B cell (primary cell): Measurements from ENCODE around the gene FAM120A. TPM values are rescaled to one million over a fixed set of nuclear protein-coding genes. Genes with fewer than 3 reads are reported as not detected.

Source experiments
- ATAC-seq: fragments of 200-7000 bp; cut with Tn5 transposase; one replicate; pipeline ENCODE4 v1.10.0; 2021; ENCODE audit warnings: low read depth, mild to moderate bottlenecking, moderate number of reproducible peaks, moderate library complexity
- CTCF ChIA-PET: fragments of 350-600 bp; sonication (Branson Sonifier 250); formaldehyde crosslinking; loops from one replicate; lab custom pipeline; 2021; ENCODE audit warnings: antibody characterized with exemption, inconsistent platforms; lab: Charles Lee
- POLR2A ChIA-PET: fragments of 350-600 bp; sonication (Branson Sonifier 250); formaldehyde crosslinking; loops from one replicate; lab custom pipeline; 2021; ENCODE audit warnings: antibody characterized with exemption; lab: Charles Lee
- DNase-seq: peaks from one replicate; pipeline ENCODE4 v3.0.0; 2013
- H2AFZ ChIP-seq: 2 replicates; pipeline ENCODE4 v1.6.1; 2012; ENCODE audit warnings: mild to moderate bottlenecking, low read depth, low read length; ENCODE audit not compliant: insufficient read depth, poor library complexity, severe bottlenecking
- H3K27ac ChIP-seq, 2 donors: 1 replicate in 1 of 2; 2 replicates in 1 of 2; pipeline ENCODE4 v1.5.1; 2012 to 2013; ENCODE audit warnings: low read length in 2 of 2, mild to moderate bottlenecking in 2 of 2, moderate library complexity in 1 of 2
- H3K27me3 ChIP-seq, 4 experiments: fragments of 200-600 bp in 1 of 4; sonication (generic) in 1 of 4; replicated peaks in 1 of 4; 1 replicate in 2 of 4; 2 replicates in 2 of 4; pipeline versions ENCODE4 v1.6.1 to v1.7.0; 2013 to 2016; ENCODE audit warnings: low read length in 3 of 4, mild to moderate bottlenecking in 2 of 4, mixed read lengths in 1 of 4, moderate library complexity in 1 of 4; ENCODE audit not compliant: insufficient read depth in 4 of 4, control insufficient read depth in 3 of 4; ENCODE audit errors: control extremely low read depth in 1 of 4
- H3K36me3 ChIP-seq, 2 experiments: replicated peaks in 1 of 2; 1 replicate in 1 of 2; 2 replicates in 1 of 2; pipeline versions ENCODE4 v1.6.1 to v1.7.1; 2013; ENCODE audit warnings: low read length in 1 of 2; ENCODE audit not compliant: insufficient read depth in 2 of 2, control insufficient read depth in 1 of 2; ENCODE audit errors: control extremely low read depth in 1 of 2, extremely low read depth in 1 of 2
- H3K4me1 ChIP-seq, 2 donors: fragments of 200-600 bp in 1 of 2; sonication (generic) in 1 of 2; 1 replicate in 1 of 2; 2 replicates in 1 of 2; pipeline versions ENCODE4 v1.5.1 to v1.6.1; 2013 to 2017; ENCODE audit warnings: low read length in 2 of 2; ENCODE audit not compliant: control insufficient read depth in 2 of 2, insufficient read depth in 2 of 2
- H3K4me2 ChIP-seq: replicated peaks from 2 replicates; pipeline ENCODE3; 2012; ENCODE audit warnings: mild to moderate bottlenecking, low read depth, low read length; ENCODE audit not compliant: poor library complexity, severe bottlenecking
- H3K4me3 ChIP-seq, 5 experiments: fragments of 200-600 bp in 1 of 5; sonication (generic) in 1 of 5; 1 replicate in 3 of 5; 2 replicates in 2 of 5; pipeline versions ENCODE4 v1.5.1 to v1.7.0; 2011 to 2016; ENCODE audit warnings: low read length in 4 of 5, mild to moderate bottlenecking in 4 of 5, low read depth in 2 of 5, control low read depth in 1 of 5, moderate library complexity in 1 of 5; ENCODE audit not compliant: insufficient read depth in 1 of 5; ENCODE audit errors: control extremely low read depth in 1 of 5, extremely low read depth in 1 of 5
- H3K79me2 ChIP-seq: fragments of 200-600 bp; sonication (generic); one replicate; pipeline ENCODE4 v1.6.0; 2016; ENCODE audit warnings: low read length; ENCODE audit not compliant: control insufficient read depth, insufficient read depth
- H3K9ac ChIP-seq: fragments of 200-600 bp; sonication (generic); 2 replicates; pipeline ENCODE4 v1.6.1; 2017; ENCODE audit warnings: mild to moderate bottlenecking, low read length, moderate library complexity
- H3K9me3 ChIP-seq, 3 donors: one replicate each; pipeline versions ENCODE4 v1.6.1 to v1.7.1; 2013; ENCODE audit warnings: low read length in 2 of 3; ENCODE audit not compliant: control insufficient read depth in 2 of 3, insufficient read depth in 1 of 3; ENCODE audit errors: control extremely low read depth in 1 of 3
- H4K20me1 ChIP-seq: 2 replicates; pipeline ENCODE4 v1.6.0; 2012; ENCODE audit warnings: mild to moderate bottlenecking, low read length; ENCODE audit not compliant: insufficient read depth, control insufficient read depth, poor library complexity, severe bottlenecking
- H3K27ac Mint-ChIP-seq: one replicate; pipeline ENCODE4 v1.8.0; 2021; ENCODE audit warnings: mixed read lengths
- H3K27me3 Mint-ChIP-seq: one replicate; pipeline ENCODE4 v1.8.0; 2021; ENCODE audit warnings: mixed read lengths
- H3K4me1 Mint-ChIP-seq: one replicate; pipeline ENCODE4 v1.8.0; 2021; ENCODE audit warnings: mixed read lengths
- H3K4me3 Mint-ChIP-seq: one replicate; pipeline ENCODE4 v1.8.0; 2021; ENCODE audit warnings: mixed read lengths
- H3K9me3 Mint-ChIP-seq: one replicate; pipeline ENCODE4 v1.8.0; 2022; ENCODE audit warnings: mixed read lengths; ENCODE audit not compliant: insufficient read depth
- EZH2 ChIP-seq: IDR thresholded peaks from 2 replicates; pipeline ENCODE4 v1.6.1; 2012; ENCODE audit warnings: borderline replicate concordance, low read depth, mild to moderate bottlenecking, moderate library complexity, low read length; ENCODE audit not compliant: insufficient read depth, poor library complexity, severe bottlenecking
- WGBS: methylation state at CpG from one replicate; pipeline ENCODE4 v1.1.5; 2013; ENCODE audit warnings: missing lambda C conversion rate; ENCODE audit not compliant: insufficient coverage; 5-methylcytosine and 5-hydroxymethylcytosine counted together
- intact Hi-C: fragments of 100-400 bp; cut with micrococcal nuclease; formaldehyde crosslinking; loops from one replicate; pipeline ENCODE4 v1.10.0; 2022
- polyA plus RNA-seq: library from polyadenylated mRNA; depleted of rRNA; stranded (reverse); fragments of >200 nt; gene quantifications from 2 replicates; pipeline ENCODE4 v1.2.3, GENCODE V29; 2012
- total RNA-seq, 2 donors: library from RNA; stranded (reverse); fragments of 120-200 nt in 1 of 2; gene quantifications; 1 replicate in 1 of 2; 2 replicates in 1 of 2; pipeline versions ENCODE4 v1.2.3 to v1.2.4, GENCODE V29; 2013 to 2022
- TF ChIP-seq, protein P1 (sequence below): fragments of 200-600 bp; IDR thresholded peaks from one replicate; pipeline ENCODE4 v1.8.0; 2022; ENCODE audit warnings: antibody characterized with exemption, mild to moderate bottlenecking

The FAM120A gene
- total and polyA plus RNA-seq, 2 donors (not counting 1 experiment from before 2014, with no cell fraction given) = 48.4 to 105 TPM

GRCh38 chr9:93592008-93592642, 140.6 kb downstream of the FAM120A start:
- Mint-ChIP-seq H3K9me3 (no peaks in the 10 kb centered on the region), H3K4me1 (peaks cover 44% of the 10 kb centered on the region), H3K4me3 (no peak overlapping the region), H3K27me3 (no peaks in the 10 kb centered on the region), H3K27ac (peak overlapping the region; percentile 46)
- DNase-seq = no peak
- Histone ChIP-seq H3K9me3 (no peaks in the 10 kb centered on the region), H3K9ac (no peak overlapping the region), H3K4me3 (no peak overlapping the region), H3K79me2 (peaks cover 57% of the 10 kb centered on the region), H3K27ac (no peak overlapping the region), H3K27me3 (no peaks in the 10 kb centered on the region), H3K36me3 (no peaks in the 10 kb centered on the region), H4K20me1 (peaks cover 33% of the 10 kb centered on the region), H3K4me1 (peaks cover 0 to 8% of the 10 kb centered on the region in 2 donors), H2AFZ (no peak overlapping the region), H3K4me2 (no peak overlapping the region)
- POLR2A ChIA-PET = no interaction called here
- WGBS = 97% methylated on average over 8 of the region's 8 CpGs
- intact Hi-C loops = no loop called here
- CTCF ChIA-PET = interaction anchor here (1.5 kb wide), 1 partner anchor 26 kb away, joined by 3 read pairs; no protein-coding TSS in a partner anchor
- no peak for TF ChIP-seq EZH2
- no peak for ATAC-seq

DNA sequence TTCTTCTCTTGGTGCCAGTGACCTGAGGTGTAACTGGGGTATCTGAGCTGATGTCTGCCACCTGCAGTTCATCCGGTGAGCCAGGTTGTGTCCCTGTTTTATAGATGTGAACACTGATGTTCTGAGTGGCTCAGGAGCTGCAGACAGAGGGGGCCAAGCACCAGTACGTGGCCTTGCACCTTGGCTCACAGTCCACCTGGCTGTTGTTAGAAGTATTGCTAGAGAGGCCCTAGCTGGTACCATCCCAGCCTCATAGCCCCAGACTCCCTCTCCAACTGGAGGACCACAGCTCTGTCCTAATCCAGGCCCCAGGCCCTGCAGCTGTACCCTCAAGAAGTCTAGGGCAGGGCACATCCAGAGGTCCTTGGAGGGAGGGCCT, 141.1 kb downstream of the FAM120A start:
- DNase-seq = no peak
- no peaks in the 10 kb centered on the region for H3K9me3 ChIP-seq
- peaks cover 28% of the 10 kb centered on the region for H4K20me1 ChIP-seq
- ChIA-PET POLR2A (no interaction called here), CTCF (interaction anchor here (0.6 to 1.5 kb wide), 2 partner anchors 19 to 26 kb away, joined by 3 to 4 read pairs; no protein-coding TSS in a partner anchor)
- Mint-ChIP-seq H3K27ac (no peak overlapping the region), H3K27me3 (no peaks in the 10 kb centered on the region), H3K4me3 (no peak overlapping the region), H3K4me1 (peaks cover 49% of the 10 kb centered on the region), H3K9me3 (no peaks in the 10 kb centered on the region)
- 94% methylated on average over 2 of the region's 2 CpGs for WGBS
- H3K36me3 ChIP-seq = no peaks in the 10 kb centered on the region
- intact Hi-C loops = no loop called here
- no peak overlapping the region for H3K4me3 ChIP-seq
- peaks cover 0 to 13% of the 10 kb centered on the region in 2 donors for H3K4me1 ChIP-seq
- H3K79me2 ChIP-seq = peaks cover 57% of the 10 kb centered on the region
- no peak overlapping the region for H2AFZ ChIP-seq
- H3K9ac ChIP-seq = no peak overlapping the region
- H3K27me3 ChIP-seq = no peaks in the 10 kb centered on the region
- no peak overlapping the region for H3K4me2 ChIP-seq
- ATAC-seq = no peak
- no peak for TF ChIP-seq EZH2
- TF ChIP-seq, protein P1, sequence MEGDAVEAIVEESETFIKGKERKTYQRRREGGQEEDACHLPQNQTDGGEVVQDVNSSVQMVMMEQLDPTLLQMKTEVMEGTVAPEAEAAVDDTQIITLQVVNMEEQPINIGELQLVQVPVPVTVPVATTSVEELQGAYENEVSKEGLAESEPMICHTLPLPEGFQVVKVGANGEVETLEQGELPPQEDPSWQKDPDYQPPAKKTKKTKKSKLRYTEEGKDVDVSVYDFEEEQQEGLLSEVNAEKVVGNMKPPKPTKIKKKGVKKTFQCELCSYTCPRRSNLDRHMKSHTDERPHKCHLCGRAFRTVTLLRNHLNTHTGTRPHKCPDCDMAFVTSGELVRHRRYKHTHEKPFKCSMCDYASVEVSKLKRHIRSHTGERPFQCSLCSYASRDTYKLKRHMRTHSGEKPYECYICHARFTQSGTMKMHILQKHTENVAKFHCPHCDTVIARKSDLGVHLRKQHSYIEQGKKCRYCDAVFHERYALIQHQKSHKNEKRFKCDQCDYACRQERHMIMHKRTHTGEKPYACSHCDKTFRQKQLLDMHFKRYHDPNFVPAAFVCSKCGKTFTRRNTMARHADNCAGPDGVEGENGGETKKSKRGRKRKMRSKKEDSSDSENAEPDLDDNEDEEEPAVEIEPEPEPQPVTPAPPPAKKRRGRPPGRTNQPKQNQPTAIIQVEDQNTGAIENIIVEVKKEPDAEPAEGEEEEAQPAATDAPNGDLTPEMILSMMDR = no peak
- H3K27ac ChIP-seq = no peak overlapping the region
